ENCODE measurements around the gene KMO. TPM values are rescaled to one million over a fixed set of nuclear protein-coding genes. Genes with fewer than 3 reads are reported as not detected.

Gene KMO
- total and polyA plus RNA-seq, 2 of the 4 experiments (the other 2 are of a cell fraction) = not detected

- dilution Hi-C loops (cut with HindIII; ENCODE audit: low sequenced_read_pairs, unreplicated experiment) = no loop called here
- TF ChIP-seq RAD21 (IDR thresholded peaks at IDR 0.05; ENCODE audit: low read length) = no peak
- no peak for TF ChIP-seq BHLHE40 (IDR thresholded peaks at IDR 0.05; ENCODE audit: low read depth, low read length)
- TF ChIP-seq MXI1 (IDR thresholded peaks at IDR 0.05; ENCODE audit: borderline replicate concordance, low read depth, low read length) = no peak
- no peak for TF ChIP-seq POLR2A (IDR thresholded peaks at IDR 0.05; ENCODE audit: low read depth, low read length)
- TF ChIP-seq FOS (IDR thresholded peaks at IDR 0.05; ENCODE audit: low read depth, low read length) = no peak
- TF ChIP-seq RCOR1 (IDR thresholded peaks at IDR 0.05; ENCODE audit: insufficient replicate concordance, low read length) = no peak
- TF ChIP-seq CEBPB (IDR thresholded peaks at IDR 0.05; ENCODE audit: low read depth, low read length) = peak; percentile 66
- TF ChIP-seq MAFK (IDR thresholded peaks at IDR 0.05; ENCODE audit: low read depth, low read length) = no peak
- CTCF ChIA-PET = interaction anchor here (1.0 to 1.3 kb wide), 2 partner anchors 13 to 251 kb away, joined by 3 read pairs; no protein-coding TSS in a partner anchor
These were observed 108.9 kb downstream of the KMO start for GRCh38 chr1:241640867-241641622.

More at GRCh38 chr1:241640867-241641622, 108.9 kb downstream of the KMO start:
- intact Hi-C loops (cut with micrococcal nuclease) = loop anchor here (1.0 kb wide), 1 partner anchor 31 kb away; no protein-coding TSS in a partner anchor
- peak overlapping the region; percentile 46 for H4K91ac ChIP-seq (ENCODE audit: insufficient read depth, low read depth, low read length)
- 100% methylated on average over 2 of the region's 9 CpGs; no CpG with 5 or more reads in 1 of the 2 experiments for WGBS, 2 experiments (ENCODE audit: extremely low coverage in 2 of 2, insufficient read length in 1 of 2)
- H3K14ac ChIP-seq (replicated peaks; ENCODE audit: low read depth, low read length) = 0 out of 2 replicates have a peak overlapping the region, but pooled peaks have one; percentile 63
- peak overlapping the region; percentile 98 for H2AFZ ChIP-seq (replicated peaks; ENCODE audit: low read length, poor library complexity)
- 0 out of 3 replicates have a peak overlapping the region, but pooled peaks have one; percentile 39 for H2BK15ac ChIP-seq (ENCODE audit: low read depth, low read length)
- peak overlapping the region; percentile 41; the same call in 1 of the 2 replicates for H3K27ac ChIP-seq (ENCODE audit: insufficient read depth, low read length)
- peak overlapping the region; percentile 71 to 98 for H4K8ac ChIP-seq (ENCODE audit: low read depth in 2 of 2, low read length in 2 of 2)
- H3K4me3 ChIP-seq (ENCODE audit: insufficient read depth, low read depth, low read length) = no peak overlapping the region
- H3K23ac ChIP-seq (ENCODE audit: low read depth, low read length) = no peak overlapping the region
- H2BK120ac ChIP-seq (ENCODE audit: low read depth, low read length) = peak overlapping the region; percentile 58; the same call in 1 of the 2 replicates
- peak overlapping the region; percentile 46 for H2AK9ac ChIP-seq (replicated peaks; ENCODE audit: low read depth, low read length, poor library complexity)
- in situ Hi-C loops (cut with MboI; ENCODE audit: low sequenced_read_pairs) = no loop called here
- peaks cover 8% of the 10 kb centered on the region for H3K4me1 ChIP-seq (ENCODE audit: control insufficient read depth, insufficient read depth, low read length)
- ATAC-seq (ENCODE audit: low read depth) (no peak), DNase-seq (no peak)
- peak overlapping the region; percentile 75 for H2BK20ac ChIP-seq (ENCODE audit: low read depth, low read length)
- no peaks in the 10 kb centered on the region for H3K9me3 ChIP-seq (ENCODE audit: control insufficient read depth, insufficient read depth, low read length)
- no peak overlapping the region for H2AK5ac ChIP-seq (ENCODE audit: low read depth, low read length)
- 0 out of 2 replicates have a peak, but pooled peaks cover 6% of the 10 kb centered on the region for H4K20me1 ChIP-seq (ENCODE audit: insufficient read depth, low read length)
- H3K4me2 ChIP-seq (ENCODE audit: low read depth, low read length) = no peak overlapping the region; the same call in 1 of the 2 replicates
- peaks cover 11% of the 10 kb centered on the region for H3K9me1 ChIP-seq (ENCODE audit: insufficient read depth, low read length)
- no TSS peak for BruUV-seq (replicated peaks)
- H3K27me3 ChIP-seq (ENCODE audit: control insufficient read depth, insufficient read depth, low read length) = no peaks in the 10 kb centered on the region
- no peaks in the 10 kb centered on the region; the same call in 1 of the 2 replicates for H3K36me3 ChIP-seq (ENCODE audit: control insufficient read depth, insufficient read depth, low read length)
- H3K79me1 ChIP-seq (ENCODE audit: low read depth in 1 of 2, low read length in 2 of 2) = peaks cover 11 to 18% of the 10 kb centered on the region in 2 experiments
- H2BK5ac ChIP-seq (ENCODE audit: low read depth, low read length, poor library complexity, severe bottlenecking) = peak overlapping the region; percentile 18
- no peak overlapping the region for H3K9ac ChIP-seq (ENCODE audit: low read depth, low read length)
- peak overlapping the region; percentile 76 for H3K4ac ChIP-seq (ENCODE audit: low read depth, low read length)
- no peak overlapping the region for H4K5ac ChIP-seq (ENCODE audit: low read depth, low read length)
- H3K56ac ChIP-seq (ENCODE audit: extremely low read depth, insufficient read depth, low read length) = no peak overlapping the region
- POLR2A ChIA-PET (ENCODE audit: unreplicated experiment) = interaction anchor here (0.5 to 1.2 kb wide), 3 partner anchors 201 to 1051 kb away, joined by 4 to 13 read pairs (median 5); no protein-coding TSS in a partner anchor
- no peak overlapping the region for H3K18ac ChIP-seq (ENCODE audit: low read depth, low read length)

Data from IMR-90 (cell line).